Peyer's patch (tissue), 4 donors: ENCODE data around the gene RAB8B. TPM values are rescaled to one million over a fixed set of nuclear protein-coding genes. Genes with fewer than 3 reads are reported as not detected.
"Not testable (repeated sequence)": the region's sequence is repeated elsewhere in the genome, so short reads cannot be mapped to it uniquely, and the experiment has no call there.

Source experiments
- DNase-seq, 3 donors: peaks; one replicate each; pipeline ENCODE4 v3.0.0-alpha.2; 2017 to 2019
- H3K27ac ChIP-seq, 4 donors: fragments of 200-600 bp; sonication (generic); one replicate each; pipeline ENCODE4 v1.5.1; 2016 to 2019
- H3K27me3 ChIP-seq, 2 donors: fragments of 200-600 bp; sonication (generic); one replicate each; pipeline ENCODE4 v1.5.1; 2019
- H3K36me3 ChIP-seq, 3 donors: fragments of 200-600 bp; sonication (generic); one replicate each; pipeline ENCODE4 v1.5.1; 2016 to 2019
- H3K4me1 ChIP-seq, 4 donors: fragments of 200-600 bp; sonication (generic); one replicate each; pipeline ENCODE4 v1.5.1; 2016 to 2019
- H3K4me3 ChIP-seq, 4 donors: fragments of 200-600 bp; sonication (generic); 1 replicate in 3 of 4; 2 replicates in 1 of 4; pipeline ENCODE4 v1.5.1; 2016 to 2019; ENCODE audit warnings: mild to moderate bottlenecking in 1 of 4
- H3K9me3 ChIP-seq, 4 donors: fragments of 200-600 bp; sonication (generic); one replicate each; pipeline ENCODE4 v1.5.1; 2016 to 2019; ENCODE audit warnings: mild to moderate bottlenecking in 1 of 4
- POLR2A ChIP-seq, 2 donors: fragments of 450-650 bp; IDR thresholded peaks; one replicate each; pipeline ENCODE4 v1.5.1; 2017; ENCODE audit warnings: antibody characterized with exemption in 2 of 2, mild to moderate bottlenecking in 2 of 2, moderate library complexity in 2 of 2
- total RNA-seq, 4 donors: library from RNA; depleted of rRNA; stranded (reverse); fragments of >200 nt; gene quantifications; one replicate each; pipeline ENCODE4 v1.1.0, GENCODE V29; 2016
- TF ChIP-seq, protein P1 (sequence below), 6 experiments: fragments of 450-650 bp in 4 of 6; fragments of 200-600 bp in 2 of 6; sonication (generic) in 1 of 6; IDR thresholded peaks; one replicate each; pipeline ENCODE4 v1.5.1; 2017 to 2019; ENCODE audit warnings: antibody characterized with exemption in 6 of 6, mild to moderate bottlenecking in 3 of 6, moderate library complexity in 1 of 6

The RAB8B gene
- total RNA-seq, 4 donors from 2014 or later = 11.7 to 35.5 (median 25.3) TPM

- Histone ChIP-seq H3K27me3 (no peaks in the 10 kb centered on the region), H3K4me1 (peaks cover 0 to 9% (median 3%) of the 10 kb centered on the region in 4 donors), H3K9me3 (no peaks in the 10 kb centered on the region), H3K36me3 (no peaks in the 10 kb centered on the region), H3K4me3 (no peak overlapping the region), H3K27ac (peak overlapping the region in 2 of 4 donors; percentile 2 to 36)
- TF ChIP-seq, protein P1, sequence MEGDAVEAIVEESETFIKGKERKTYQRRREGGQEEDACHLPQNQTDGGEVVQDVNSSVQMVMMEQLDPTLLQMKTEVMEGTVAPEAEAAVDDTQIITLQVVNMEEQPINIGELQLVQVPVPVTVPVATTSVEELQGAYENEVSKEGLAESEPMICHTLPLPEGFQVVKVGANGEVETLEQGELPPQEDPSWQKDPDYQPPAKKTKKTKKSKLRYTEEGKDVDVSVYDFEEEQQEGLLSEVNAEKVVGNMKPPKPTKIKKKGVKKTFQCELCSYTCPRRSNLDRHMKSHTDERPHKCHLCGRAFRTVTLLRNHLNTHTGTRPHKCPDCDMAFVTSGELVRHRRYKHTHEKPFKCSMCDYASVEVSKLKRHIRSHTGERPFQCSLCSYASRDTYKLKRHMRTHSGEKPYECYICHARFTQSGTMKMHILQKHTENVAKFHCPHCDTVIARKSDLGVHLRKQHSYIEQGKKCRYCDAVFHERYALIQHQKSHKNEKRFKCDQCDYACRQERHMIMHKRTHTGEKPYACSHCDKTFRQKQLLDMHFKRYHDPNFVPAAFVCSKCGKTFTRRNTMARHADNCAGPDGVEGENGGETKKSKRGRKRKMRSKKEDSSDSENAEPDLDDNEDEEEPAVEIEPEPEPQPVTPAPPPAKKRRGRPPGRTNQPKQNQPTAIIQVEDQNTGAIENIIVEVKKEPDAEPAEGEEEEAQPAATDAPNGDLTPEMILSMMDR (IDR thresholded peaks at IDR 0.05) = no peak
- TF ChIP-seq POLR2A (IDR thresholded peaks at IDR 0.05) = no peak
- DNase-seq = no peak
Measured at GRCh38 chr15:63202861-63203260, 13.5 kb downstream of the RAB8B start.

DNA sequence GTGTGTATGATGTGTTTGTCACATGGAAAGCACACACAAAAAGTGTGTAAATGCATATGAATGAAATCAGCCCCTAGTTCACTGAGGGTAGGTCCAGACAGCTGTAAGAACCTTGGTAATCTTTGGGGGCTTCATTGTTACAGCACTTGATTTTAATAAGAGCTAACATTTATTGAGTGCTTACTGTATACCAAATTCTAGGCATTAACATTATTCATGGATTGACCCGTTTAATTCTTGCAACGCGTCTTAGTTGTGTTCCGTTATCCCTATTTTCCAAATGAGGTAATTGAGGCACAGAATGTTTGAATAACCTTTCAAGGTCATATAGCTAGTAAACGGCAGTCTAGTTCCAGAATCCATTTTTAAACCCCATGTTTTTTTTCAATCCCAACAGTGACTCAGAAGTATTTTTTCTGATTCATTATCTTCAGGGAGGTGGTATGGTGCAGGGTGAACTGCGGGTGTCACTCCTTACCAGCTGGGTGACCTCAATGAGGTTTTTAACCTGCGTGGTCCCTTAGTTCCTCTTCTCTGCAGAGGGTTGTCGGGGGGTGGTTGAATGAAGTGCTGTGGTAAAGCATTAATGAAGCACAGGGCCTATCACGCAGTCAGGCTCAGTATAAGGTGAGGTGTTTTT is 14.2 kb downstream of the RAB8B start:
- DNase-seq = peak in 2 of 3 donors; percentile 55 to 59
- no peaks in the 10 kb centered on the region for H3K9me3 ChIP-seq
- H3K27me3 ChIP-seq = no peaks in the 10 kb centered on the region
- peaks cover 0 to 9% (median 3%) of the 10 kb centered on the region in 4 donors for H3K4me1 ChIP-seq
- no peak overlapping the region for H3K27ac ChIP-seq
- no peaks in the 10 kb centered on the region for H3K36me3 ChIP-seq
- TF ChIP-seq, protein P1 (IDR thresholded peaks at IDR 0.05) = no peak
- no peak for TF ChIP-seq POLR2A (IDR thresholded peaks at IDR 0.05)
- no peak overlapping the region for H3K4me3 ChIP-seq

GRCh38 chr15:63206079-63206478 is 16.7 kb downstream of the RAB8B start:
- H3K9me3 ChIP-seq = no peaks in the 10 kb centered on the region
- H3K36me3 ChIP-seq = no peaks in the 10 kb centered on the region
- H3K27ac ChIP-seq = no peak overlapping the region
- peaks cover 0 to 17% (median 3%) of the 10 kb centered on the region in 4 donors for H3K4me1 ChIP-seq
- H3K4me3 ChIP-seq = no peak overlapping the region
- DNase-seq = no peak
- no peaks in the 10 kb centered on the region for H3K27me3 ChIP-seq
- TF ChIP-seq POLR2A (IDR thresholded peaks at IDR 0.05) = no peak
- TF ChIP-seq, protein P1 (IDR thresholded peaks at IDR 0.05) = no peak

GRCh38 chr15:63208824-63209223 is 19.4 kb downstream of the RAB8B start:
- DNase-seq, H3K27me3 ChIP-seq, H3K4me3 ChIP-seq, H3K9me3 ChIP-seq, H3K36me3 ChIP-seq, H3K27ac ChIP-seq: not testable (repeated sequence)
- H3K4me1 ChIP-seq = peaks cover 0 to 29% (median 8%) of the 10 kb centered on the region in 4 donors

- Histone ChIP-seq H3K4me1 (peaks cover 0 to 29% (median 8%) of the 10 kb centered on the region in 4 donors), H3K9me3 (no peaks in the 10 kb centered on the region), H3K4me3 (no peak overlapping the region), H3K36me3 (no peaks in the 10 kb centered on the region), H3K27ac (peak overlapping the region in 2 of 4 donors; percentile 1 to 36), H3K27me3 (no peaks in the 10 kb centered on the region)
- no peak for TF ChIP-seq POLR2A (IDR thresholded peaks at IDR 0.05)
- no peak for DNase-seq
Measured at GRCh38 chr15:63210151-63211091, 21.0 kb downstream of the RAB8B start.

- DNase-seq = no peak
- H3K9me3 ChIP-seq = no peaks in the 10 kb centered on the region
- H3K4me3 ChIP-seq = no peak overlapping the region
- no peaks in the 10 kb centered on the region for H3K36me3 ChIP-seq
- H3K4me1 ChIP-seq = peaks cover 0 to 29% (median 8%) of the 10 kb centered on the region in 4 donors
- no peak for TF ChIP-seq POLR2A (IDR thresholded peaks at IDR 0.05)
- TF ChIP-seq, protein P1 (IDR thresholded peaks at IDR 0.05) = no peak
- H3K27ac ChIP-seq = peak overlapping the region in 1 of 4 donors; percentile 36
- no peaks in the 10 kb centered on the region for H3K27me3 ChIP-seq
Measured at GRCh38 chr15:63211092-63211490, 21.7 kb downstream of the RAB8B start.
